H1 (cell line): ENCODE results near the gene DUSP7.

ENCODE experiments used
- CBX5 ChIP-seq: fragments of 300-800, 300-1000 bp; sonication (generic); IDR thresholded peaks from 2 replicates; pipeline ENCODE4 v1.7.1; 2016; ENCODE audit warnings: antibody characterized with exemption, low read length, low read depth
- HDAC2 ChIP-seq, 2 experiments: fragments of 300-600 bp in 1 of 2; sonication (generic) in 1 of 2; IDR thresholded peaks; 2 replicates each; pipeline ENCODE4 v1.6.1; 2011 to 2012; ENCODE audit warnings: low read depth in 2 of 2, low read length in 2 of 2, mild to moderate bottlenecking in 2 of 2, moderate library complexity in 2 of 2, borderline replicate concordance in 1 of 2, inconsistent platforms in 1 of 2
- JUN ChIP-seq: IDR thresholded peaks from 2 replicates; pipeline ENCODE4 v1.6.1; 2011; ENCODE audit warnings: low read depth, mild to moderate bottlenecking, improper control_type of control experiment, low read length
- MAFK ChIP-seq: IDR thresholded peaks from 2 replicates; pipeline ENCODE4 v1.6.1; 2012; ENCODE audit warnings: low read depth, mild to moderate bottlenecking, improper control_type of control experiment, low read length
- POLR2A ChIP-seq, 2 experiments: IDR thresholded peaks; 1 replicate in 1 of 2; 2 replicates in 1 of 2; pipeline ENCODE4 v1.6.1; 2011; ENCODE audit warnings: low read depth in 2 of 2, low read length in 2 of 2, mild to moderate bottlenecking in 2 of 2; ENCODE audit errors: control extremely low read depth in 1 of 2
- RAD21 ChIP-seq, 2 experiments: IDR thresholded peaks in 1 of 2; conservative IDR thresholded peaks in 1 of 2; 2 replicates each; pipeline ENCODE4 v1.6.1; 2011; ENCODE audit warnings: low read depth in 2 of 2, low read length in 2 of 2, improper control_type of control experiment in 1 of 2, inconsistent platforms in 1 of 2, mild to moderate bottlenecking in 1 of 2, moderate library complexity in 1 of 2
- TF ChIP-seq, protein P1 (sequence below): IDR thresholded peaks from 2 replicates; pipeline ENCODE4 v1.6.1; 2012; ENCODE audit warnings: low read length, inconsistent platforms

DNA sequence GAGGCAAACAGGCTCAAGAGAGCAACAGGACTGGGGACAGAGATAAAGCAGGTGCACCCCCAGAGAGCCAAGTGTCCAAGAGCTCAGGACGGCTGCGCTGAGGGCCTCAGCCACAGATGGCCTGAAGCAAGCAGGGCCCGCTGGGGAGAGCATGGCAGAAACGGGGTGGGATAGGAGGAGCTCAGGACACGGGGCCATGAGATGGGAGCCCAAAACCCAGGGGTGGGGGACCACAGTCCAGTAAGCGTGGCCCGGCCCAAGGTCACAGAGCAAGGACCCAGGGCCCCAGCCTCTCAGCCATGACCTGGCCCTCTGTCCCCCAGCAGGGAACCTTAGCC, 9.5 kb downstream of the DUSP7 start:
- no peak for TF ChIP-seq MAFK
- TF ChIP-seq, protein P1, sequence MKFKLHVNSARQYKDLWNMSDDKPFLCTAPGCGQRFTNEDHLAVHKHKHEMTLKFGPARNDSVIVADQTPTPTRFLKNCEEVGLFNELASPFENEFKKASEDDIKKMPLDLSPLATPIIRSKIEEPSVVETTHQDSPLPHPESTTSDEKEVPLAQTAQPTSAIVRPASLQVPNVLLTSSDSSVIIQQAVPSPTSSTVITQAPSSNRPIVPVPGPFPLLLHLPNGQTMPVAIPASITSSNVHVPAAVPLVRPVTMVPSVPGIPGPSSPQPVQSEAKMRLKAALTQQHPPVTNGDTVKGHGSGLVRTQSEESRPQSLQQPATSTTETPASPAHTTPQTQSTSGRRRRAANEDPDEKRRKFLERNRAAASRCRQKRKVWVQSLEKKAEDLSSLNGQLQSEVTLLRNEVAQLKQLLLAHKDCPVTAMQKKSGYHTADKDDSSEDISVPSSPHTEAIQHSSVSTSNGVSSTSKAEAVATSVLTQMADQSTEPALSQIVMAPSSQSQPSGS, result no peak
- TF ChIP-seq POLR2A (IDR thresholded peaks at IDR 0.05; ENCODE audit: control extremely low read depth in 1 of 2, low read depth in 2 of 2, low read length in 2 of 2), result no peak
- no peak for TF ChIP-seq CBX5
- no peak for TF ChIP-seq RAD21 (IDR thresholded peaks at IDR 0.05 in 1 of 2, conservative IDR thresholded peaks at IDR 0.05 in 1 of 2; ENCODE audit: low read depth in 2 of 2, low read length in 2 of 2)
- TF ChIP-seq JUN, result no peak
- TF ChIP-seq HDAC2 (IDR thresholded peaks at IDR 0.05; ENCODE audit: borderline replicate concordance in 1 of 2, low read depth in 2 of 2, low read length in 2 of 2), result no peak
